SW480 (cell line): ENCODE results near the gene ARGLU1.

Source experiments
- DNase-seq: peaks from one replicate; pipeline ENCODE4 v3.0.0-alpha.2; 2016; ENCODE audit warnings: low spot score

Gene ARGLU1

GRCh38 chr13:106541826-106542225 lies 26.1 kb downstream of the ARGLU1 start:
- no peak for DNase-seq

DNA sequence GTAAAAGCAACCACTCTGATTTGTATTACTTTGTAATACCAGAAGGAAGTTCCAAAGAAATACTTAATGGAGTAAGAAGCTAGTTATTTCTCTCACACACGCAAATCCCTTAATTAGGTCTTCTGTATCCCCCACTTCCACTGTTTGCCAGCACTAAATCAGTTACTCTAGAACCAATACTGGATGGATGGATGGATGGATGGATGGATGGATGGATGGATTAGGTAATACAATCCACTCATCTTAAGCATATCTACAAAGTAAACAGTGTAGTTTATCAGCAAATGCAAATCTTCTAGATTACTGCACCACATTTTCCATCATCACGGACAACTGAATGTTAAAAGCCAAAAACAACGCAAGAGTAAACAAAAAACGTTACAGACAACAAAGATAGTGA lies 27.3 kb downstream of the ARGLU1 start:
- no peak for DNase-seq

- no peak for DNase-seq
Measured at GRCh38 chr13:106537521-106537920, 30.4 kb downstream of the ARGLU1 start.

DNA sequence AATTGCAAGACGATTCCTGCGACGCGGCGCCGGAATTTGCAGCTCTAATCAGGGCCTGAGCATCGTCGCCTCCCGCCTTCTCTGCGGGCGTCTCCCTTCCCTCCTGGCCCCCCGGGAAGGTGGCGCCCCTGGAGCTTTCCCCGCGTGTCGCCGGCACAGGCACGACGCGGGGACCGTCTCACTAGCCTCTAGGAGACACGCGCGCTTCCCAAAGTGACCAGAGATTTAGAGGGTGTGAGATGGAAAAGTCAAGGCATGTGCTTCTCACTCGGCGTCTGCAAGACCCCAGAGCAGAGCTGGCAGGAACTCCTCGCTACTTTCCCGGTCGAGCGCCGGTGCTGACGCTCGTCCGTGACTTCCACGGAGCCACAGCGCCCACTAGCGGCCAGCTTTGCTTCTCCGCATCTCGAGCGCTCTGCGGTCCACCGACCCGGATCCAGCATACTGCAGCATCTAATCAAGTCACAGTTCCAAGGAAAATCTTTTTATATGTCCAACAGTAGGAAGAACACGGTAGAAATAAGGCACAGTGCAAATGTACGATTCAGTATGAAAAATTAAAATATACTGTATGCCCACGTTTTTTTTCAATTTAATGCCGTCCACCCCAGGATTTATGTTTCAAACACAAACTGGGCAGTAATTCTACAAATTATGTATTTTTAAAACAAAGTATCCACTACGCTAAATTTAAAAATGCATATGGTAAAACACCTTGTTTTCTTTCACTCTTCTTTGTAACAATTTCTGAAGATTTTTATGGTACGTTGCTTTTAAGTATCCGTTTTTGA lies 31.5 kb downstream of the ARGLU1 start:
- DNase-seq: peak; percentile 81

- peak; percentile 93 for DNase-seq
Measured at GRCh38 chr13:106535552-106536243, 32.2 kb downstream of the ARGLU1 start, which contains the start of gene EFNB2. EFNB2 (minus strand) TSS chr13:106535662; CDS start chr13:106534964, 698 bp downstream.

DNA sequence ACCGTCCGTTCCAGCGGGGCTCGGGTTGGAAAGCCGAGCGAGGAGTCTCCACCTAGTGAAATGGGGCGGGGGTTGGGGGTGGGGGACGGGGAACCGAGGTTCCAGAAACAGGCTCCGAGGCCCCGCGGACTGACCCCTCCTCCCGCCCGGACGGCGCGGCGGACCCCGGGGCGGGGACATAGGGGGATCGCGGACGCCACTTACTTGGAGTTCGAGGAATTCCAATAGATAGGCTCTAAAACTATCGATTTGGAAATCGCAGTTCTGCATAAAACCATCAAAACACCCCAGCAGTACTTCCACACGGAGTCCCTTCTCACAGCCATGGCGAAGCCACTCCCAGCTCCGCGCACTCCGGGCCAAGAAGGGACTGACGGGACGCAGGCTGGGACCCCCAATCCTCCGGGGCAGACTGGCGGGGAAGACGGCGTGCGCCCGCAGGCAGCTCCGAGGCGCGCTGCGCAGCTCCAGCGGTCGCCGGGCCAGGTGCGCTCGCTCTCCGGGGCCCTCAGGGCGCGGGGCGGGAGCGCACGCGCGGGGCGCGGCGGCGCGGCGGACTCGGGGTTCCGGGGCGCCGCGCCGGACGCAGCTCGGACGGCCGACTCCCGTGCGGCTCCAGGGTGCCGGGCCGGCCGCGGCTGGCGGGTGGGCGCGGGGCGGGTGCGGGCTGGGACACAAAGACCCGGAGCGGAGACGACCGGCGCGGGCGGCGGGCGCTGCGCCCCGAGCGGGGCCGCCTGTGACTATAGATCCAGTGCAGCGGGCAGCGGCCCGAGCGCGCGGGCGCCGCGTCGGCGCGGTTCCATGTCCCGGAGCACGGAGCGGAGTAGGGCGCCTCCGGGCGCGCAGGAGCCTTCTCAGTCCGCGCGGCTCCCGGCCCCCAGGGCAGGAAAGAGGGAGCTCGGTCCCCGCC lies 33.0 kb downstream of the ARGLU1 start:
- DNase-seq: peak; percentile 36

GRCh38 chr13:106533943-106534638 lies 33.8 kb downstream of the ARGLU1 start:
- peak; percentile 59 for DNase-seq

GRCh38 chr13:106533101-106533942 lies 34.6 kb downstream of the ARGLU1 start:
- DNase-seq: peak; percentile 73

DNA sequence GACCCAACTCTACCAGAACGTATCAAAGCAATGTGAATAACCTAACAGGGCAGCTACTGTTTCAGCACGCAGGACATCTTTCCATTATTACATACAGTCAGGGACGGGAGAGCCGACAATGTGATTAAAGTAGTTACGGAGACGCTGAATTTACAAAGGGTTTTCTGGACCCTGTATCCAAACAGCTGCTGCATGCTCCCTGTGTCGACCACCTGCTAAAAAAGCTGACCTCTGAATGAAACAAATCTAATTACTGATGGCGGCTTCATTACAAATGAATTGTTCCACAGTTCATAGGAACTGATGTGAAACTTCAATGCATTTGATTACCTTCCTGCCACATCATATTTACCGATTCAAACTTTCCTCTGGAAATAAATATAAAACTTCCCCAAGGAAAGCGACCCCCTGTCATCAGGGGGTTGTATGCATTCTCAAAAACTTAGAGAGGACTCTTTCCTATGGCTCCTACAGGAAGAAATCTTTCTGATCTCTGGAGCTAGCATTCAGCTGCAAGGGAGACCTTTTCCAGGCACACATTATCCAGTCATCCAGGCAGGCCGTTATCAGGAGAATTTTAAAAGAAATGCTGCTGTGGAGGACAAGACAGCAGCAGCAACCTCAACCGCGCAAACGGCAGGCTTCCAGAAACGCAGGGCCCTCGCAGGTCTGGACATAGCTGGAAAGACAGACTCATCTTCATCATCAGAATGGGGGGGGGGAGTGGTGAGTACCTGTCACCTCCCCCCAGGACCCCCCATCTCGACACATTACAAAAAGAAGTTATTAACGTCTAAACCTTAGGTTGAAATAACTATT lies 35.6 kb downstream of the ARGLU1 start:
- DNase-seq: peak; percentile 12

DNA sequence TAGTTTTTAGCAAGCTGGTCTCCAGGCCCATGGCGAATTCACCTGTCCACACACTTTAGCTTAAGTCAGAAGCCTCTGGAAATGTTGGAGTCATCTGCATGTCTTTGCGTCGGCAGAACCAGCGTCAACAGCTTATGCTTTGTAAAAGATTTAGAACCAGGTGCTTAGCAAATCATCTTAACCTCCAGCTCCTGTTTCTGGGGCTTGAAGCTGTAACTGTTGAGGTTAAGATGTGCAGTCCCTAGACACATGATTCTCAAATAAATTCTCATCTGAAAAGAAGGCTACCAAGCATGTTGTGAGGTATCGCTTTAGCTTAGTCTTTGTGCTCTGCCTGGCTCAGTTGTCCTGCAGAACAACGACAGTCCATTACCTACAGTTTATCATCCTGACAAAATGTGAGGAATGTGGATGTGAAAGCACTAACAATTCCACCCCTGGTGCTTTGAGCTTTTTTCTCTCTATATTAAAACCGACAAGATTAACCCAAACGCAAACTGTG lies 36.9 kb downstream of the ARGLU1 start:
- DNase-seq: no peak

- no peak for DNase-seq
Measured at GRCh38 chr13:106530171-106530851, 37.6 kb downstream of the ARGLU1 start.

DNA sequence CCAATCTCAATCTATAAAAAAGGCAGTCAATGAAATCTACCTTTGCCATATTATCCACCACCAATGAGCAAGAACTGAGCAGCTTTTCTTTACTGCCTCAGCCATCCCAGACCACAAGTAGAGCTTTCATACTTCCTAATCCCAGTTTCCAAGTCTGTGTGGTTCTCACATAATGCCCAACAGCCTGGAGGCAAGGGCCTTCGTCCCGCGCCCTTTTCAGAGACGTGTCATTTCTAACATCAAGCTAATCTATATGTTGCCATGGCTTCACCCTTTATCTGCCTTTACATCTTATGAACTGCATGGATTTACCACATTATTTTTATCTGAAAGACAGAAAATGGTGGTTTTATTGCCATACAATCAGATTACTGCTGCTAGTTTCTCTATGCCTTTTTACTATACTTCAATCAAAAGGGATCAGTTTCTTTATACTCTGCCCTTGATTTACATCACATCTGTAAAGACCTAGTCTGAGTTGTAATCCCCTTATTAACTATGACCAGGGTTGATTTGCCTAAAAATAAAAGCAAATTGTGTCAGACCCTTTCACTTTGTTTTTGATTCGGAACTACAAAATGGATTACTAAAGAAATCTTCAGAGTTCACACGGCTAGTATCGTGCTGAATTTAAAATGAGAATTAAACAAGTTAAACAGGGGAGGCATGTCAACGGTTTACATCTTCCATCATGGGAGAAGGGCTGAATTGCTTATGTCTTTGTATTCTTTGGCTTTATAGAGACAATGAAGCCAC lies 38.3 kb downstream of the ARGLU1 start:
- DNase-seq: no peak

DNA sequence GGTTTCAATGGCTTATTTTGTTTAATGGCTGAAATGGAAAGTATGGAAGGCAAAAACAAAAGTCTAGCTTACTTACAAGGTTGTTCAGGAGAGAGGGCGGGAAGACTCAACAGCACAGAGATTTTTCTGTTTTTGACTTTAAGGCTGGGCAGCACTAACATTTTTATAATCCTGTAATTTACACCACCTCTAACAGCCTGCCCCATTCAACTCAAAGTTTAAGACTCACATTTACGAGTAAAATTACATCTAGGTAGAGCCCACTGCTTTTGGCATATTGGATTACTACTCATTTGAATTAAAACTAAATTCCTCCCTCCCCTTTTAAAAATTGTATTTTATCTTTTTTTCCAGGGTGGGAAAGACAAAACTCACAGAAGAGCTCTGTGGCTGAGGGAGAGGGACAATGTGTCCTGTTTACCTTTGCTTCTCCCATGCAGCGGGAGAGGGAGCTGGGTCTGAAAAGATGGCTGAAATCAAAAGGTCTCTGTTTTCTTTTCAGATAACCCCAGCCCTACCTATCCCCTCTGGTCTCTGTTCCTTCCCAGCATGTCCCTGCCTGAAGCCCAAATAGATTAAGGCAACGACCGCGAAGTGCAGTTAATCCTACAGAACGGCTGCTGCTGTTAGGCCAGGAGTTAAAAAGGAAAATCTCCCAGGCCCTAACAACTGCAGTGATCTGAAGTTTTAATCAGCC lies 39.1 kb downstream of the ARGLU1 start:
- no peak for DNase-seq

DNA sequence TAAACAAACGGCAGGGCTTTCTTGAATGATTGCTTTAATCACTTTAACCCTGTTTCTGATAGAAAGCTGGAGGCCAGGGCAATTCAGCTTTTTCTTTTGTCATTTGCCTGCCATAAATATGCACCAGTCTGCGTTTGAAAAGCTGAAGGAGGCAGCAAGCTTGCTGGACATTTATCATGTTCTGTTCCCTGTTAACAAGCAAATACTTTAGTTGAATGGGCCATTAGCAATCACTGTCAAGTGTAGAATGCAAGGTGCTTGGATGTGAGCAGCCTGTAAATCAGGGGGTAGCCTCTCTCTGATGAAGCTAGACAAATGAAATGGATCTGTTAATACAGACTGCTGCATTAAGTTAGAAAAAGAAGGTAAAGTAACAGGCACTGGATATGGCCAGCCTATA lies 40.1 kb downstream of the ARGLU1 start:
- DNase-seq: no peak

GRCh38 chr13:106527445-106527801 lies 40.5 kb downstream of the ARGLU1 start:
- DNase-seq: no peak

GRCh38 chr13:106526738-106527444 lies 41.0 kb downstream of the ARGLU1 start:
- DNase-seq: no peak

DNA sequence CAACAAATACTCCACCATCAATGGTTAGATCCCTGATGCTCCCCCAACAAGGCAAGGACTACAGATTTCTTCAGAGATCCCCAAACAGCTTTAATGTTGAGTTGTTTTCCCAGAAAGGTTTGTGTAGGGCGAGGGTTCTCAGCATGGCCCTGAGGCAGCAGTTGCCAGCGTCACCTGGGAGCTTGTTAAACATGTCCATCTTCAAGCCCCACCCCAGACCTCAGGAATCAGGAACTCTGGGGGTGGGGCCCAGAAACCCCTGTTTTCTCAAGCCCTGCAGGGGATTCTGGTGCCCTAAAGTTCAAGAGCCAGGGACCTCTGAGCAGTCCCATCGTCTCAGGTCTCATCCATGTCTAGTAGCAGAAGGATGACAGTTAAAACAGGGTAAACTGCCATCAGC lies 42.1 kb downstream of the ARGLU1 start:
- no peak for DNase-seq
